Gastrocnemius medialis (tissue), 4 donors: Measurements from ENCODE around the gene THBS1. TPM values are rescaled to one million over a fixed set of nuclear protein-coding genes. Genes with fewer than 3 reads are reported as not detected.

Experiments used
- ATAC-seq, 2 donors: fragments of 150-250 bp; one replicate each; pipeline ENCODE4 v1.9.1; 2016
- DNase-seq, 2 donors: peaks; one replicate each; pipeline ENCODE4 v3.0.0-alpha.2; 2019
- H3K27ac ChIP-seq, 4 donors: fragments of 200-600 bp; sonication (generic); 1 replicate in 1 of 4; 2 replicates in 3 of 4; pipeline ENCODE4 v1.5.1; 2016 to 2018; ENCODE audit warnings: mild to moderate bottlenecking in 2 of 4, moderate library complexity in 1 of 4
- H3K27me3 ChIP-seq, 3 donors: fragments of 200-600 bp; sonication (generic) in 2 of 3; 1 replicate in 1 of 3; 2 replicates in 2 of 3; pipeline versions ENCODE4 v1.5.1 to v1.6.0; 2016 to 2019; ENCODE audit warnings: mild to moderate bottlenecking in 1 of 3, moderate library complexity in 1 of 3
- H3K36me3 ChIP-seq, 2 donors: fragments of 200-600 bp; sonication (generic) in 1 of 2; one replicate each; pipeline ENCODE4 v1.5.1; 2017 to 2018
- H3K4me1 ChIP-seq, 2 donors: fragments of 200-600 bp; sonication (generic) in 1 of 2; one replicate each; pipeline ENCODE4 v1.5.1; 2016 to 2017; ENCODE audit warnings: mild to moderate bottlenecking in 2 of 2
- H3K4me3 ChIP-seq, 4 donors: fragments of 200-600 bp; sonication (generic) in 3 of 4; 1 replicate in 1 of 4; 2 replicates in 3 of 4; pipeline ENCODE4 v1.5.1; 2016 to 2019; ENCODE audit warnings: mild to moderate bottlenecking in 2 of 4
- H3K9me3 ChIP-seq, 3 donors: fragments of 200-600 bp; sonication (generic) in 2 of 3; 1 replicate in 1 of 3; 2 replicates in 2 of 3; pipeline ENCODE4 v1.5.1; 2016 to 2019
- CTCF ChIP-seq, 5 experiments: fragments of 450-650 bp in 3 of 5; fragments of 200-600 bp in 2 of 5; sonication (generic) in 2 of 5; IDR thresholded peaks in 4 of 5; conservative IDR thresholded peaks in 1 of 5; 1 replicate in 4 of 5; 2 replicates in 1 of 5; pipeline ENCODE4 v1.5.1; 2016 to 2019; ENCODE audit warnings: antibody characterized with exemption in 5 of 5, mild to moderate bottlenecking in 3 of 5, moderate library complexity in 3 of 5
- POLR2A ChIP-seq, 2 donors: fragments of 450-650 bp; IDR thresholded peaks; one replicate each; pipeline ENCODE4 v1.6.1; 2017; ENCODE audit warnings: antibody characterized with exemption in 2 of 2, mild to moderate bottlenecking in 2 of 2, moderate library complexity in 2 of 2
- in situ Hi-C, 4 donors: fragments of 200-750 bp; cut with MboI; loops; one replicate each; pipeline versions ENCODE4 v1.15.0 to v1.8.0; 2017; ENCODE audit warnings: low sequenced_read_pairs in 4 of 4
- intact Hi-C: fragments of 100-400 bp; cut with DNase I; formaldehyde crosslinking; loops from one replicate; pipeline ENCODE4 v1.15.1; 2023; ENCODE audit warnings: low total_unique reads
- total RNA-seq, 4 donors: library from RNA; depleted of rRNA; stranded (reverse); fragments of >200 nt; gene quantifications; one replicate each; pipeline versions ENCODE4 v1.1.0 to v1.2.3, GENCODE V29; 2016

THBS1 gene
- total RNA-seq, 4 donors from 2014 or later = 10.7 to 99.0 (median 44.6) TPM

GRCh38 chr15:39593071-39593655, 12.3 kb downstream of the THBS1 start:
- peaks cover 0 to 31% of the 10 kb centered on the region in 2 donors for H3K36me3 ChIP-seq
- ATAC-seq (no peak), DNase-seq (no peak)
- H3K4me3 ChIP-seq = no peak overlapping the region
- TF ChIP-seq CTCF (IDR thresholded peaks at IDR 0.05 in 4 of 5, conservative IDR thresholded peaks at IDR 0.05 in 1 of 5) (no peak), POLR2A (IDR thresholded peaks at IDR 0.05) (no peak)
- H3K9me3 ChIP-seq = no peaks in the 10 kb centered on the region
- intact Hi-C loops (no loop called here), in situ Hi-C loops (loop anchor here in 2 of 4 donors (25.0 kb wide), 2 partner anchors 431 to 781 kb away; no protein-coding TSS in a partner anchor)
- no peaks in the 10 kb centered on the region for H3K4me1 ChIP-seq
- no peaks in the 10 kb centered on the region for H3K27me3 ChIP-seq
- H3K27ac ChIP-seq = no peak overlapping the region

- H3K4me1 ChIP-seq = no peaks in the 10 kb centered on the region
- H3K9me3 ChIP-seq = no peaks in the 10 kb centered on the region
- DNase-seq = no peak
- peaks cover 0 to 31% of the 10 kb centered on the region in 2 donors for H3K36me3 ChIP-seq
- TF ChIP-seq POLR2A (IDR thresholded peaks at IDR 0.05) (no peak), CTCF (IDR thresholded peaks at IDR 0.05 in 4 of 5, conservative IDR thresholded peaks at IDR 0.05 in 1 of 5) (no peak)
- no peak for ATAC-seq
- H3K4me3 ChIP-seq = no peak overlapping the region
- no peak overlapping the region for H3K27ac ChIP-seq
- in situ Hi-C loops = loop anchor here in 2 of 4 donors (25.0 kb wide), 2 partner anchors 432 to 782 kb away; no protein-coding TSS in a partner anchor
- no peaks in the 10 kb centered on the region for H3K27me3 ChIP-seq
- intact Hi-C loops = no loop called here
Observed at GRCh38 chr15:39593656-39594445, 13.0 kb downstream of the THBS1 start.

GRCh38 chr15:39594446-39595337, 13.8 kb downstream of the THBS1 start:
- H3K4me1 ChIP-seq = no peaks in the 10 kb centered on the region
- in situ Hi-C loops = loop anchor here in 2 of 4 donors (25.0 kb wide), 2 partner anchors 432 to 782 kb away; no protein-coding TSS in a partner anchor
- no peak for ATAC-seq

More at GRCh38 chr15:39594446-39595337, 13.8 kb downstream of the THBS1 start:
- no peak for DNase-seq
- Histone ChIP-seq H3K4me3 (no peak overlapping the region), H3K27ac (no peak overlapping the region), H3K9me3 (no peaks in the 10 kb centered on the region), H3K27me3 (no peaks in the 10 kb centered on the region), H3K36me3 (peaks cover 0 to 31% of the 10 kb centered on the region in 2 donors)
- intact Hi-C loops = no loop called here
- no peak for TF ChIP-seq POLR2A (IDR thresholded peaks at IDR 0.05)
- TF ChIP-seq CTCF (IDR thresholded peaks at IDR 0.05 in 4 of 5, conservative IDR thresholded peaks at IDR 0.05 in 1 of 5) = no peak
